H9 (cell line): Measurements from ENCODE around the gene LRRC3B. TPM values are rescaled to one million over a fixed set of nuclear protein-coding genes. Genes with fewer than 3 reads are reported as not detected.

Source experiments
- DNase-seq: peaks from one replicate; pipeline ENCODE4 v3.0.0-alpha.2; 2017
- H2AFZ ChIP-seq: one replicate; pipeline ENCODE4 v1.6.1; 2013; ENCODE audit warnings: mild to moderate bottlenecking, low read length, control low read depth, moderate library complexity
- H2AK5ac ChIP-seq: 2 replicates; pipeline ENCODE4 v1.6.1; 2013; ENCODE audit warnings: low read length, control low read depth, mixed read lengths; ENCODE audit not compliant: insufficient read length
- H2BK120ac ChIP-seq: one replicate; pipeline ENCODE4 v1.6.1; 2013; ENCODE audit warnings: low read depth, mild to moderate bottlenecking, low read length, control low read depth, inconsistent platforms; ENCODE audit not compliant: poor library complexity, severe bottlenecking
- H2BK12ac ChIP-seq: 2 replicates; pipeline ENCODE4 v1.6.1; 2013; ENCODE audit warnings: low read length, control low read depth, mixed read lengths, low read depth; ENCODE audit not compliant: insufficient read length
- H2BK15ac ChIP-seq: 2 replicates; pipeline ENCODE4 v1.6.1; 2013; ENCODE audit warnings: low read depth, low read length, control low read depth
- H2BK20ac ChIP-seq: one replicate; pipeline ENCODE4 v1.6.1; 2013; ENCODE audit warnings: low read depth, mild to moderate bottlenecking, low read length, control low read depth, inconsistent platforms; ENCODE audit not compliant: poor library complexity, severe bottlenecking
- H2BK5ac ChIP-seq: 2 replicates; pipeline ENCODE4 v1.6.1; 2013; ENCODE audit warnings: low read length, control low read depth, mixed read lengths; ENCODE audit not compliant: insufficient read length
- H3K14ac ChIP-seq: 2 replicates; pipeline ENCODE4 v1.6.1; 2013; ENCODE audit warnings: low read length, control low read depth; ENCODE audit not compliant: insufficient read depth
- H3K18ac ChIP-seq: 2 replicates; pipeline ENCODE4 v1.6.1; 2013; ENCODE audit warnings: low read depth, mild to moderate bottlenecking, mixed read lengths, low read length, control low read depth; ENCODE audit not compliant: insufficient read length
- H3K23ac ChIP-seq: 2 replicates; pipeline ENCODE4 v1.6.1; 2013; ENCODE audit warnings: low read length, control low read depth, mixed read lengths, low read depth; ENCODE audit not compliant: insufficient read length
- H3K23me2 ChIP-seq: 2 replicates; pipeline ENCODE4 v1.6.1; 2013; ENCODE audit warnings: low read depth, mild to moderate bottlenecking, mixed read lengths, low read length, control low read depth; ENCODE audit not compliant: insufficient read length, poor library complexity, severe bottlenecking
- H3K27ac ChIP-seq: 2 replicates; pipeline ENCODE4 v1.5.1; 2013; ENCODE audit warnings: low read length, control low read depth, mixed read lengths, low read depth; ENCODE audit not compliant: insufficient read length
- H3K27me3 ChIP-seq: 2 replicates; pipeline ENCODE4 v1.6.1; 2013; ENCODE audit warnings: low read length, control low read depth, inconsistent platforms; ENCODE audit not compliant: insufficient read depth
- H3K4ac ChIP-seq: 2 replicates; pipeline ENCODE4 v1.6.1; 2013; ENCODE audit warnings: low read depth, mild to moderate bottlenecking, control low read depth, inconsistent platforms, low read length, moderate library complexity
- H3K4me1 ChIP-seq: 2 replicates; pipeline ENCODE4 v1.6.1; 2013; ENCODE audit warnings: low read length, control low read depth, inconsistent platforms; ENCODE audit not compliant: insufficient read depth
- H3K4me2 ChIP-seq: 2 replicates; pipeline ENCODE4 v1.6.1; 2013; ENCODE audit warnings: low read length, control low read depth, mixed read lengths; ENCODE audit not compliant: insufficient read length, insufficient read depth
- H3K56ac ChIP-seq: 2 replicates; pipeline ENCODE4 v1.6.1; 2013; ENCODE audit warnings: low read depth, mild to moderate bottlenecking, mixed read lengths, low read length, control low read depth; ENCODE audit not compliant: insufficient read length
- H3K79me1 ChIP-seq: 2 replicates; pipeline ENCODE4 v1.6.1; 2013; ENCODE audit warnings: low read depth, mild to moderate bottlenecking, moderate library complexity, low read length, control low read depth, inconsistent platforms; ENCODE audit not compliant: insufficient read depth, poor library complexity, severe bottlenecking
- H3K79me2 ChIP-seq: 2 replicates; pipeline ENCODE4 v1.6.1; 2013; ENCODE audit warnings: low read length, control low read depth, inconsistent platforms; ENCODE audit not compliant: insufficient read depth
- H3K9ac ChIP-seq: 2 replicates; pipeline ENCODE4 v1.6.1; 2013; ENCODE audit warnings: low read length, control low read depth, mixed read lengths; ENCODE audit not compliant: insufficient read length; ENCODE audit errors: extremely low read depth
- H3K9me3 ChIP-seq: one replicate; pipeline ENCODE4 v1.6.1; 2013; ENCODE audit warnings: low read depth, low read length, inconsistent platforms; ENCODE audit not compliant: control insufficient read depth
- H3T11ph ChIP-seq: one replicate; pipeline ENCODE4 v1.6.1; 2013; ENCODE audit warnings: mild to moderate bottlenecking, low read length, control low read depth, inconsistent platforms
- H4K20me1 ChIP-seq: one replicate; pipeline ENCODE4 v1.6.1; 2013; ENCODE audit not compliant: control insufficient read depth, insufficient read length, insufficient read depth
- H4K5ac ChIP-seq: 2 replicates; pipeline ENCODE4 v1.6.1; 2013; ENCODE audit warnings: low read depth, mild to moderate bottlenecking, mixed read lengths, low read length, control low read depth; ENCODE audit not compliant: insufficient read length
- H4K8ac ChIP-seq: replicated peaks from 2 replicates; pipeline ENCODE4 v1.6.1; 2013; ENCODE audit warnings: low read length, control low read depth, mixed read lengths, low read depth; ENCODE audit not compliant: insufficient read length
- H4K91ac ChIP-seq: 2 replicates; pipeline ENCODE4 v1.6.1; 2013; ENCODE audit warnings: low read depth, mild to moderate bottlenecking, moderate library complexity, mixed read lengths, low read length, control low read depth; ENCODE audit not compliant: insufficient read length
- H3K27ac Mint-ChIP-seq, 3 experiments: 2 replicates in 2 of 3; 3 replicates in 1 of 3; pipeline ENCODE4 v1.8.0; 2020 to 2021; ENCODE audit warnings: mixed read lengths in 3 of 3, mild to moderate bottlenecking in 1 of 3, moderate library complexity in 1 of 3
- H3K27me3 Mint-ChIP-seq: 2 replicates; pipeline ENCODE4 v1.8.0; 2021; ENCODE audit warnings: low read depth, mild to moderate bottlenecking, moderate library complexity, mixed read lengths
- H3K36me3 Mint-ChIP-seq, 3 experiments: 2 replicates in 2 of 3; 3 replicates in 1 of 3; pipeline ENCODE4 v1.8.0; 2020 to 2021; ENCODE audit warnings: low read depth in 3 of 3, mixed read lengths in 3 of 3; ENCODE audit not compliant: insufficient read depth in 1 of 3
- H3K4me1 Mint-ChIP-seq, 2 experiments: 2 replicates each; pipeline ENCODE4 v1.8.0; 2020; ENCODE audit warnings: mixed read lengths in 2 of 2
- H3K4me3 Mint-ChIP-seq, 2 experiments: 2 replicates in 1 of 2; 3 replicates in 1 of 2; pipeline ENCODE4 v1.8.0; 2020 to 2021; ENCODE audit warnings: mild to moderate bottlenecking in 2 of 2, mixed read lengths in 2 of 2, moderate library complexity in 1 of 2
- H3K9me3 Mint-ChIP-seq, 2 experiments: 2 replicates in 1 of 2; 3 replicates in 1 of 2; pipeline ENCODE4 v1.8.0; 2020; ENCODE audit warnings: mild to moderate bottlenecking in 2 of 2, mixed read lengths in 2 of 2, moderate library complexity in 1 of 2
- WGBS: extraction: QIAGEN DNeasy Blood & Tissue Kit; methylation state at CpG from one replicate; pipeline ENCODE4 v1.1.7; 2013; ENCODE audit warnings: missing lambda C conversion rate, low lambda C conversion rate, mixed read lengths; ENCODE audit not compliant: insufficient read length; ENCODE audit errors: extremely low coverage; 5-methylcytosine and 5-hydroxymethylcytosine counted together
- total RNA-seq: library from RNA; stranded (reverse); gene quantifications from 2 replicates; pipeline ENCODE4 v1.2.1, GENCODE V29; 2021
- TF ChIP-seq, protein P1 (sequence below): fragments of 200-600 bp; sonication (generic); conservative IDR thresholded peaks from 3 replicates; pipeline ENCODE4 v1.8.0; 2021; ENCODE audit warnings: antibody characterized with exemption, mild to moderate bottlenecking

The LRRC3B gene
- total RNA-seq, 1 experiment from 2014 or later: 0.35 TPM

- H3K4ac ChIP-seq: no peak overlapping the region
- WGBS: no CpG with 5 or more reads among the region's 5 CpGs
- peaks cover 19% of the 10 kb centered on the region; the same call in 1 of the 2 replicates for H3K27me3 ChIP-seq
- H3K27ac Mint-ChIP-seq: no peak overlapping the region
- H3K56ac ChIP-seq: no peak overlapping the region
- no peak overlapping the region for H2BK15ac ChIP-seq
- H3K4me3 Mint-ChIP-seq: no peak overlapping the region
- H3K79me1 ChIP-seq: no peaks in the 10 kb centered on the region
- H3K23me2 ChIP-seq: no peaks in the 10 kb centered on the region
- H2AK5ac ChIP-seq: no peak overlapping the region
- H4K8ac ChIP-seq: no peak overlapping the region
- H3K4me2 ChIP-seq: no peak overlapping the region
- H3K9me3 Mint-ChIP-seq: no peaks in the 10 kb centered on the region; a peak in 1 of 5 replicates
- H3K4me1 Mint-ChIP-seq: peaks cover 0 to 3% of the 10 kb centered on the region in 2 experiments; a peak in 2 of 4 replicates
- no peak overlapping the region for H4K91ac ChIP-seq
- H3K9me3 ChIP-seq: no peaks in the 10 kb centered on the region
- no peak overlapping the region for H3T11ph ChIP-seq
- no peak overlapping the region for H2BK5ac ChIP-seq
- H3K23ac ChIP-seq: no peak overlapping the region
- no peak overlapping the region for H3K27ac ChIP-seq
- H3K4me1 ChIP-seq: no peaks in the 10 kb centered on the region
- no peak overlapping the region for H4K5ac ChIP-seq
- peaks cover 25% of the 10 kb centered on the region for H3K27me3 Mint-ChIP-seq
- no peak overlapping the region for H3K14ac ChIP-seq
- H3K36me3 Mint-ChIP-seq: no peaks in the 10 kb centered on the region; a peak in 1 of 7 replicates
- no peak overlapping the region for H3K18ac ChIP-seq
- H2BK12ac ChIP-seq: no peak overlapping the region
- H3K9ac ChIP-seq: no peak overlapping the region
- no peaks in the 10 kb centered on the region for H4K20me1 ChIP-seq
- no peak overlapping the region for H2AFZ ChIP-seq
- no peak overlapping the region for H2BK120ac ChIP-seq
- no peaks in the 10 kb centered on the region for H3K79me2 ChIP-seq
- H2BK20ac ChIP-seq: no peak overlapping the region
- TF ChIP-seq, protein P1, sequence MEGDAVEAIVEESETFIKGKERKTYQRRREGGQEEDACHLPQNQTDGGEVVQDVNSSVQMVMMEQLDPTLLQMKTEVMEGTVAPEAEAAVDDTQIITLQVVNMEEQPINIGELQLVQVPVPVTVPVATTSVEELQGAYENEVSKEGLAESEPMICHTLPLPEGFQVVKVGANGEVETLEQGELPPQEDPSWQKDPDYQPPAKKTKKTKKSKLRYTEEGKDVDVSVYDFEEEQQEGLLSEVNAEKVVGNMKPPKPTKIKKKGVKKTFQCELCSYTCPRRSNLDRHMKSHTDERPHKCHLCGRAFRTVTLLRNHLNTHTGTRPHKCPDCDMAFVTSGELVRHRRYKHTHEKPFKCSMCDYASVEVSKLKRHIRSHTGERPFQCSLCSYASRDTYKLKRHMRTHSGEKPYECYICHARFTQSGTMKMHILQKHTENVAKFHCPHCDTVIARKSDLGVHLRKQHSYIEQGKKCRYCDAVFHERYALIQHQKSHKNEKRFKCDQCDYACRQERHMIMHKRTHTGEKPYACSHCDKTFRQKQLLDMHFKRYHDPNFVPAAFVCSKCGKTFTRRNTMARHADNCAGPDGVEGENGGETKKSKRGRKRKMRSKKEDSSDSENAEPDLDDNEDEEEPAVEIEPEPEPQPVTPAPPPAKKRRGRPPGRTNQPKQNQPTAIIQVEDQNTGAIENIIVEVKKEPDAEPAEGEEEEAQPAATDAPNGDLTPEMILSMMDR: no peak
- DNase-seq: no peak
Measured at GRCh38 chr3:26634601-26635000, 12.0 kb downstream of the LRRC3B start.
